T-helper 1 cell treated with Interleukin-12 subunit alpha and Interleukin-12 subunit beta and Interleukin-4 antibody, amounts not matched to agents 30 ng/mL and 1 ng/mL, for 36 hours (primary cell): ENCODE results near the gene CST2. TPM values are rescaled to one million over a fixed set of nuclear protein-coding genes. Genes with fewer than 3 reads are reported as not detected.
"Not testable (repeated sequence)": the region's sequence is repeated elsewhere in the genome, so short reads cannot be mapped to it uniquely, and the experiment has no call there.

Source experiments
- intact Hi-C: fragments of 100-400 bp; cut with micrococcal nuclease; formaldehyde crosslinking; loops from one replicate; pipeline ENCODE4 v1.15.1; 2024
- total RNA-seq: library from RNA; stranded (reverse); gene quantifications from 2 replicates; pipeline ENCODE4 v1.2.3, GENCODE V29; 2022

Gene CST2
- total RNA-seq, 1 donor from 2014 or later = not detected

DNA sequence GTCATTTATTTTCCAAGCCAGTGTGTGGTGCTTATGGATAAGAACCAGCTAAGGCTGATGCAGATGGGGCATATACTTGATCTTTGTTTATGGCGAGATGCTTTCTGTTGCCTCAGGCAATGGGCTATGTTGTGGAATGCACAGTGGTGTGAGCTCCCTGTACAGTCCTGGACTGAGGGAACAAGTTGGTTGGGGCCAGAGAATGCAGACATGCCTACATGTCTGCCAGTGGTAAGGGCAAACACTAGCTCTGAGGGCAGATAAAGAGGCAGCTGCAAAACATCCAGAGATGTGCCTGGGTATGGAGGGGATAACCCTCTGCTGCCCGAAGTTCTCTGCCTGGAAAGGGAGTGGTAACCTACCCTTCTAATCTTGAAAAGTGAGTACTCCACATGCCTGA lies 16.2 kb downstream of the CST2 start:
- intact Hi-C loops = not testable (repeated sequence)

GRCh38 chr20:23800865-23801264 lies 25.7 kb downstream of the CST2 start:
- intact Hi-C loops = no loop called here

DNA sequence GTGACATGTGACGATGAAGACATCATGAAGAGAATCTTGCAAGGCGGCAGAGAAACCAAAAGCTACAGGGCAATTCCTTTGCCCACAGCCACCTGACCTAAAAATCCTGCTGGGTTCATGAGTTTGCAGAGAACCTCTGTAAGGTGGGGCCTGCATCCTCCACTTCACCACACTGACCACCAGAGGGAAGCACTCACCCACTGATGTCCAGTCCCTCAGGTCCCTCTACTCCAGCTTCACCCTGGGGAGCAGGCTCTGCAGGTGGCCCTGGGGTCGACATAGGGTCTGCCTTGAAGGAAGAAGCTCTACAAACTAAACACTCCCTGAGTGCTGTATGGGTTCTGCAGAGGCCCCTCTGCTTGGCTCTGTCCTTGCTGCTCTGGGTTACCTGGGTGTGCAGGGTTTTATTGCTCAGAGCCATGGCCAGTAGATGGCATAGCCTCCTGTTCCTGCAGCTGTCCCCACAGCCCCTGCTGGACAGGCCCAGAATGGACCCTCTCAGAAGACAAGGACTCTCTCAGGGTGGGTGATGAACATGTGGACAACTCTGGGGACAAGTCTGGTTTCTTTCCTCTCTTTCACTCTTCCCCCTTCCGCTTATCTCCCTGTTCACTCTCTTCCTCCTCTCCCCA lies 27.2 kb downstream of the CST2 start:
- intact Hi-C loops = not testable (repeated sequence)

DNA sequence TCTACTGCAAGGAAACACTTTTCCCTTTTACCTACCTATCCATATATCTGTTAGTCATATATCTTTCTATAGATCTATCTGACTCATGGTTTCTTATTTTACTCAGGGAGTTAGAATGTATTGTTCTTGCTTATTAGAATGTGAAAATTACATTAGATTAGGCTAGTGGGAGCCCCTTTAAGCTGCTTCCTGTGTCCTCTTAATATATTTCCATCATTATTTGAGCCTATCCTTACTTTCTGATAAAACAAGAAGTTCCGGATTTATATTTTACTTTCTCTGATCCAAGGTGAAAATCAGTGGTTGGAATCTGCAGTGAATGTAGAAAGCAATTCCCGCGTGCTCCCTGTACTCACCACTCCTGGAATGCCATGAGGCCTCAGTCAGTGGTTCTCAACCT lies 31.0 kb downstream of the CST2 start:
- intact Hi-C loops = no loop called here

GRCh38 chr20:23794841-23795240 lies 31.7 kb downstream of the CST2 start:
- intact Hi-C loops = no loop called here

DNA sequence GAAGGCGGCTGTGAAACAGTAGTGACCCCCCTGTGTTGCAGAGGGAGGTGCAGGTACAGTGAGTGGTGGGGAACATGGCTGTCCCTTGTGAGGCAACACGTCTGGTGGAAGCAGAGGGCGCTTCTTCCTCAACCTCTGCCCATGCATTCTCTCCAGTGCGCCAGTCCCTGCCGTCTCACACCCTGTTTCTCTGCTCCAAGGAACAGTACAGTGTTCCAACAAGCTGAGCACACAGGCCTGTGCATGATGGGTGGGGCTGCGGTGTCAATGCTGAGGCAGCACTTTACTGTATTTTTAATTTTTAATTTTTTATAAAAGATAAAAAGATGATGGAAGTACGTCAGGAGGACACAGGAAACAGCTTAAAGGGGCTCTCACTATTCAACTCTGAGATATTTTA lies 32.5 kb downstream of the CST2 start:
- intact Hi-C loops = no loop called here

- intact Hi-C loops = no loop called here
Observed at GRCh38 chr20:23783447-23783846, 43.1 kb downstream of the CST2 start.

DNA sequence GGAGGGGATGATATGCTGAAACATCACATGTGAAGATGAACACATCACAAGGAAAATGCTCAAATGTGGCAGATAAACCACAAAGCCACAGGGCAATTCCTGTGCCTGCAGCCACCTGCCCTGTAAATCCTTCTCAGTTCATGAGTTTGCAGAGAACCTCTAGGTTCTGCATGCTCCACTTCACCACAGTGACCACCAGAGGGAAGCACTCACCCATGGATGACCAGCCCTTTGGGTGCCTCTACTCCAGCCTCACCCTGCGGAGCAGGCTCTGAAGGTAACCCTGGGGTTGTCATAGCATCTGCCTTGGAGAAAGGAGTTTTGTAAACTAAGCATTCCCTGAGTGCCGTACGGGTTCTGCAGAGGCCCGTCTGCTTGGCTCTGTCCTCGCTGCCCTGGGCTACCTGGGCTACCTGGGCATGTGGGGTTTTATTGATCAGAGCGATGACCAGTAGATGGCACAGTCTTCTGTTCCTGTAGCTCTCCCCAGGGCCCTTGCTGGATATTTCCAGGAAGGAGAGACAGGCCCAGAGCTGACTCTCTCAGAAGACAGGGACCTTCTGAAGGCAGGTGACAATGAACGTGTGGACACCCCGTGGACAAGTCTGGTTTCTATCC lies 44.1 kb downstream of the CST2 start:
- intact Hi-C loops = no loop called here

GRCh38 chr20:23778676-23779075 lies 47.9 kb downstream of the CST2 start:
- intact Hi-C loops = not testable (repeated sequence)

GRCh38 chr20:23777380-23777779 lies 49.1 kb downstream of the CST2 start:
- intact Hi-C loops = not testable (repeated sequence)

- intact Hi-C loops = no loop called here
Observed at GRCh38 chr20:23776067-23776771, 50.3 kb downstream of the CST2 start.

- intact Hi-C loops = no loop called here
Observed at GRCh38 chr20:23774081-23774480, 52.4 kb downstream of the CST2 start.

Other genes with a start within 250 kb of the CST2 start
- not detected in 2 replicates for gene CST9, start 220.8 kb downstream of the CST2 start, total RNA-seq
- 0.59 and 0.83 TPM in 2 replicates for gene CST3, start 188.8 kb downstream of the CST2 start, total RNA-seq
- not detected in 2 replicates for gene CST4, start 137.7 kb downstream of the CST2 start, total RNA-seq
- gene CST1, start 75.8 kb downstream of the CST2 start, total RNA-seq = not detected in 2 replicates
- not detected in 2 replicates for gene CST5, start 53.0 kb upstream of the CST2 start, total RNA-seq
- not detected in 2 replicates for gene GGTLC1, start 162.1 kb upstream of the CST2 start, total RNA-seq